Fibroblast of the aortic adventitia (primary cell): Measurements from ENCODE around the gene GRM5. TPM values are rescaled to one million over a fixed set of nuclear protein-coding genes. Genes with fewer than 3 reads are reported as not detected.
A peak's percentile ranks its signal among the peaks of the same experiment; 100 is the strongest.

Experiments
- DNase-seq: peaks from one replicate; pipeline ENCODE4 v3.0.0-alpha.2; 2010; ENCODE audit warnings: low read depth
- H3K4me3 ChIP-seq: 2 replicates; pipeline ENCODE4 v1.5.1; 2011; ENCODE audit warnings: low read depth, mild to moderate bottlenecking, control low read depth, low read length, moderate library complexity
- total RNA-seq: library from RNA; depleted of rRNA; stranded (reverse); fragments of >200 nt; gene quantifications from 2 replicates; pipeline ENCODE4 v1.2.3, GENCODE V29; 2012; ENCODE audit warnings: low replicate concordance
- TF ChIP-seq, protein P1 (sequence below): IDR thresholded peaks from 2 replicates; pipeline ENCODE4 v1.5.1; 2011; ENCODE audit warnings: mild to moderate bottlenecking, low read length, control low read depth, inconsistent platforms; ENCODE audit not compliant: insufficient read depth

Gene GRM5
- total RNA-seq, 1 donor = under 0.01 TPM

DNA sequence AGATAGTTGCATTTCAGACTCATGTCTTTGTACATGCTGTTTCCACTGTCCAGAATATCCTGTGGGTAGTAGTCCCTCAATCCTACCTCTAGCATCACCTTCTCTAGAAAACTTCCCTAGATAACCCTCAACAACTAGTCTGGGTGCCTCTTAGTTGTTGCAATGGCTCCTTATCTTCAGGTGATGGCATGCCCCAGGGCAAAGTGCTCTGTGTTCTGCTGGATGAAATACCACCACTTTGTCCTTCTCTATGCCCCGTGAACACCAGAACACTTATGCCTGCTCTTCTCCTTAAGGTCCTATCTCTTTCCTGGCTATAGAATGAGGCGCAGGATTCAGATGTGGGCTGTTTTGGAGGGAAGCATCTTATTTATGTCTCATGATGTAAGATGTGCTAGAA is 569.9 kb downstream of the GRM5 start:
- H3K4me3 ChIP-seq = no peak overlapping the region
- TF ChIP-seq, protein P1, sequence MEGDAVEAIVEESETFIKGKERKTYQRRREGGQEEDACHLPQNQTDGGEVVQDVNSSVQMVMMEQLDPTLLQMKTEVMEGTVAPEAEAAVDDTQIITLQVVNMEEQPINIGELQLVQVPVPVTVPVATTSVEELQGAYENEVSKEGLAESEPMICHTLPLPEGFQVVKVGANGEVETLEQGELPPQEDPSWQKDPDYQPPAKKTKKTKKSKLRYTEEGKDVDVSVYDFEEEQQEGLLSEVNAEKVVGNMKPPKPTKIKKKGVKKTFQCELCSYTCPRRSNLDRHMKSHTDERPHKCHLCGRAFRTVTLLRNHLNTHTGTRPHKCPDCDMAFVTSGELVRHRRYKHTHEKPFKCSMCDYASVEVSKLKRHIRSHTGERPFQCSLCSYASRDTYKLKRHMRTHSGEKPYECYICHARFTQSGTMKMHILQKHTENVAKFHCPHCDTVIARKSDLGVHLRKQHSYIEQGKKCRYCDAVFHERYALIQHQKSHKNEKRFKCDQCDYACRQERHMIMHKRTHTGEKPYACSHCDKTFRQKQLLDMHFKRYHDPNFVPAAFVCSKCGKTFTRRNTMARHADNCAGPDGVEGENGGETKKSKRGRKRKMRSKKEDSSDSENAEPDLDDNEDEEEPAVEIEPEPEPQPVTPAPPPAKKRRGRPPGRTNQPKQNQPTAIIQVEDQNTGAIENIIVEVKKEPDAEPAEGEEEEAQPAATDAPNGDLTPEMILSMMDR = no peak
- no peak for DNase-seq

DNA sequence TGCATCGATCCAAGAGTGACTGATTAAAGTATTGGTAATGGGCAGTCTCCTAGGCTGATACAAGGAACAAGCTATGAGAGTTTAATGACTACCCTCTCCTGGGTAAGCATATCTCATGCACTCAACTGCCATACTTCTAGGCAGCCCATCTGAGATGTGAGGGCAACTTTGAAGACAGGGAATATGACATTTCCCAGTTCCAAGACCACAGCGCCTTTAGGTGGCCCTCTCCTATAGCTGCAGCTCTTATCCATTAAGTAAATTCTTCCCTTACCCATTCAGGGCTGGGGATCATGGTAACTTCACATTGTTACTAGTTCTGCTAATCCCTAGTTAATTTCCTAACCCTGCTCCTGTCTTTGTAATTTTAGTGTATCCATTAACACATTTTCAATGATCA is 570.9 kb downstream of the GRM5 start:
- DNase-seq = no peak
- no peak overlapping the region for H3K4me3 ChIP-seq
- TF ChIP-seq, protein P1 = no peak

DNA sequence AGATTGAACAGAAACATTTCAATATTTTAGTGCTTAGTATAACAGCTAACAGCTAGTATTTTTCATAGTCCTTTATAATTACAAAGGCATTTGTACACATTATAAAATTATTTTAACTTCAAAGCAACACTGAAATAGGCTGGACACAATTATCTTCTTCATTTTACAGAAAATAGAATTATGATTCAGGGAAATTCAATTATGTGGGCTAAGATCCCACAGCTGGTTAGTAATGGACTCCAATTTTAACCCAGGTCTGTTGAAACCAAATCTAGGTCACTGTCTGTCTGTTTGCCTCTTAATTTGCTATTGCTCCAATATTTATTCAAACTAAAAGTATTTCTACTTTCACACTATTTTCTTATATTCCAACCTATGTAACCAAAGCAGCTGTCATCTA is 574.1 kb downstream of the GRM5 start:
- no peak for DNase-seq
- H3K4me3 ChIP-seq = no peak overlapping the region
- TF ChIP-seq, protein P1 = no peak

DNA sequence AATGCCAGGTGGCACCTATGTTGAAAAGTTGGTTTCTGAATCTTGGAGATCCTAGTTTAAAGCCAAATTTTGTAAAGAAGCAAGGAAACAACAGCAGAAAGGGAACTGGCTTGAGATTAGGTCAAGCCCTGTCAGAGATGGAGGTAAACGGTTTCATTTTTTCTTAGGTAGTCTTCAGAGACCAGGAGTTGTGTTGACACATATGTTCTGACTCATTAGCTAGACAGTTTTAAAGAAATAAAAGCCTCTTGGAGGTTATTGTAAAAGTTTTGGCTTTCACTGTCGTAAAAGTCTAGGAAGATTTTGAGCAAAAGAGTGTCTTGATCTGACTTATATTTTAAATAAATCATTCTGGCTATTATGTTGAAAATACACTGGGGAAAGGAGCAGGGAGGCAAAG is 576.8 kb downstream of the GRM5 start:
- no peak for DNase-seq
- TF ChIP-seq, protein P1 = no peak
- no peak overlapping the region for H3K4me3 ChIP-seq

DNA sequence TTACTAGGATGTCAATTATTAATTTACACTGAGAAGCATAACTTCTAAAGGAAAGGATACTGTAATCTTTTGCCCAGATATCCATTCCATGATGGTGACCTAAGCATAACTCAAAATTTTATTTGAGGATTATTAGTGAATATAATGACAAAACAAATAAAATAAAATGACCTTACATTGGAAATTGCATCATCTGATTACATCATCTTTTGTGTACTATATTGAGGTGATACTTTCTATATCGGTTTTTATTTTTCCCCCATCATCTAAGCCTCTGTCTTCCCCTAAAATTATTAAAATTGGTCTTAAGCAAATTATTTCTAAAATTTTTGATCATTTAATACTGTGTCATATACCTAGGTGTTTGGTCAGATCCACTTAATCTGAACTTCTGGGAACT is 578.1 kb downstream of the GRM5 start:
- TF ChIP-seq, protein P1 = no peak
- no peak for DNase-seq
- H3K4me3 ChIP-seq = no peak overlapping the region

DNA sequence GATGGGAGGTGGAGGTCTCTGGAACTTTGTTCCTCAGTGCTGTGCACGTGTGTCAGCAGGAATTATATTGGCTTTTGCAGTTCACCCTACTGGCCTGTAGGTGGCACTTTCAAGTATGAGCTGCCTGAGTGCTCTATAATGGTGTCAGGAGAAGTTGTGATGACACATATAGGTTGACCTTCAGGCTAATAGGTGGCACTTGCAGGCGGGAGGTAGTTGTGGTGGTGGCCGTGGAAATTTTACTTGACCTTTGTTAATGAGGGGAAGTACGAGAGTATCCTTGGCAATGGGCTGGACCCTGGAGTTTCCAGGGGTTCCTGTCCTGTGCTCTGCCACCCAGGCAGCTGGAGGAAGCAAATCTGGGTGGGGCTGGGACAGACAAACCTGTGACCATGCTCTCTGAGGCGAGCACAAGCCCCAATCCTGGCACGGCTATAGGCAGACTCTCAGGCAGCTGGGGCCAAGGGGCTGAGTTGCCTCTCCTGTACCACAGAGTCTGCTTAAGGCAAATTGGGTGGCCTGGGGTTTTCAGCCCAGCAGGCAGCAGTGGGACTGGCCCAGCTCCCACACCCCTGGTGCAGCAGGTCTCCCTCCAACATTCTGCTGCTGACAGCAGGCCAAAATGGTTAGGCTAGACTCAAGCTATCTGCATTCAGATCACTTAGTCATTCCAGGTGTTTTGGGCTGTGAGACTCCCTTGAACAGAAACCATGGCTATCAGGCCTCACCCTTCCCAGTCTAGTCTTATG is 580.7 kb downstream of the GRM5 start:
- peak; percentile 37 for DNase-seq
- H3K4me3 ChIP-seq = no peak overlapping the region
- TF ChIP-seq, protein P1 = peak; percentile 68

DNA sequence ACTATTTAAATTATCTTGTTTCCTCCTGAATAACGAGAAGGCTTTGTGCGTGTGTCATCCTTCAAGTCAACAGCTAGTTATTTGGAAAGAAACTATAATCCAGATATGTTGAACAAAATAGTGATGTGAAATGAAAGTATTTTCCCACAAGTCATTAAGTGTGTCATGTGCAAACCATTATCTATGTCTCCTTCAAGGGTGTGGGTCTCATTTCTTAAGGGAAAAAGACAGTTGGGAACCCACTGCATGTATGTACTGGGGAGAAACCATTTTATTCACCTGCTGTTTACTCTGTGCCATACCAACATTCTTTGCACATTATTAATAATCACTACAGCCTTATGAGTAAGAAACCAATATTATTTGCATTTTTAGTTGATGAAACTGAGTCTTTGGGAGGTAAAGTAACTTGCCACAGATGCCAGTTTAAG is 582.9 kb downstream of the GRM5 start:
- peak; percentile 17 for DNase-seq
- TF ChIP-seq, protein P1 = no peak
- no peak overlapping the region for H3K4me3 ChIP-seq
